Activated gamma-delta T cell treated with anti-CD3 and anti-CD28 coated beads, Interleukin-2, amount 50 U/mL, for 16 hours (primary cell): ENCODE measurements around the gene RBM7.

Experiments
- DNase-seq: peaks from one replicate; pipeline ENCODE4 v3.0.0-alpha.2; 2020; ENCODE audit warnings: low read depth

RBM7 gene

GRCh38 chr11:114400216-114400914, at the start of gene RBM7, which contains the start of gene C11orf71:
Gene RBM7, plus strand, starts transcription at chr11:114400666. Its CDS starts 6 bp downstream, at chr11:114400672.
Gene C11orf71, minus strand, starts transcription at chr11:114400511. Its CDS starts 180 bp downstream, at chr11:114400331.
- DNase-seq = peak; percentile 97

- DNase-seq = no peak
Observed at GRCh38 chr11:114353443-114353842, 47.0 kb upstream of the RBM7 start.

- DNase-seq = no peak
Observed at GRCh38 chr11:114354076-114354475, 46.4 kb upstream of the RBM7 start.

GRCh38 chr11:114358716-114359115, 41.8 kb upstream of the RBM7 start:
- no peak for DNase-seq

- no peak for DNase-seq
Observed at GRCh38 chr11:114359342-114359741, 41.1 kb upstream of the RBM7 start.

- no peak for DNase-seq
Observed at GRCh38 chr11:114362326-114362725, 38.1 kb upstream of the RBM7 start.

GRCh38 chr11:114362958-114363357, 37.5 kb upstream of the RBM7 start:
- no peak for DNase-seq

GRCh38 chr11:114366331-114367243, 33.9 kb upstream of the RBM7 start:
- DNase-seq = no peak

- DNase-seq = no peak
Observed at GRCh38 chr11:114367244-114367957, 33.1 kb upstream of the RBM7 start.

GRCh38 chr11:114368918-114369680, 31.4 kb upstream of the RBM7 start:
- DNase-seq = no peak

GRCh38 chr11:114375052-114375451, 25.4 kb upstream of the RBM7 start:
- DNase-seq = no peak

- DNase-seq = no peak
Observed at GRCh38 chr11:114377612-114378267, 22.7 kb upstream of the RBM7 start.

GRCh38 chr11:114379394-114380069, 20.9 kb upstream of the RBM7 start:
- DNase-seq = no peak

GRCh38 chr11:114382509-114382908, 18.0 kb upstream of the RBM7 start:
- DNase-seq = no peak

- DNase-seq = no peak
Observed at GRCh38 chr11:114384487-114384886, 16.0 kb upstream of the RBM7 start.

GRCh38 chr11:114386131-114386530, 14.3 kb upstream of the RBM7 start:
- DNase-seq = no peak

- DNase-seq = no peak
Observed at GRCh38 chr11:114386545-114386944, 13.9 kb upstream of the RBM7 start.

- DNase-seq = no peak
Observed at GRCh38 chr11:114392735-114393667, 7.5 kb upstream of the RBM7 start.

- DNase-seq = no peak
Observed at GRCh38 chr11:114395736-114396135, 4.7 kb upstream of the RBM7 start.
